Stomach (tissue), 4 donors: Measurements from ENCODE around the gene ZNF267.

Experiments used
- CTCF ChIP-seq, 7 experiments: fragments of 450-650 bp in 4 of 7; fragments of 200-600 bp in 3 of 7; sonication (generic) in 3 of 7; IDR thresholded peaks; one replicate each; pipeline ENCODE4 v1.5.1; 2016 to 2019; ENCODE audit warnings: antibody characterized with exemption in 7 of 7, control low read depth in 2 of 7, mild to moderate bottlenecking in 1 of 7
- EP300 ChIP-seq: sonication (generic); formaldehyde crosslinking; IDR thresholded peaks from one replicate; pipeline ENCODE4 v1.6.1; 2017; ENCODE audit warnings: antibody characterized with exemption
- POLR2A ChIP-seq, 4 donors: fragments of 450-650 bp; IDR thresholded peaks; one replicate each; pipeline ENCODE4 v1.6.1; 2016; ENCODE audit warnings: antibody characterized with exemption in 4 of 4, control low read depth in 2 of 4, mild to moderate bottlenecking in 1 of 4, moderate library complexity in 1 of 4
- POLR2AphosphoS5 ChIP-seq, 3 donors: sonication (generic); formaldehyde crosslinking; IDR thresholded peaks; one replicate each; pipeline ENCODE4 v1.6.1; 2016; ENCODE audit warnings: antibody characterized with exemption in 3 of 3

DNA sequence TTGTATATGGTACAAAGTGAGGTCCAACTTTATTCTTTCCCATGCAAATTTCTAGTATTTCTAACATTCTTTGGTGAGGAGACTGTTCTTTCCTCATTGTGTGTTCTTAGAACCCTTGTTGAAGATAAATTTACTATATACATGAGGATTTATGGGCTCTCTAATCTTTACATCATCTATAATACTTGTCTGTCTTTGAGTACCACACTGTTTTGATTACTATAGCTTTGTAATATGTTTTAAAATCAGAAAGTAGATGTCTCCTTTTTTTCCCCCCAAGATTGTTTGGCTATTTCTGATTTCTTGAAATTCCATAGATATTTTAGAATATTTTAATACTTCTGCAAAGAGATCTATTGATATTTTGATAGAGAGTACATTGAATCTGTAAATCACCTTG, 23.7 kb downstream of the ZNF267 start:
- TF ChIP-seq CTCF (IDR thresholded peaks at IDR 0.05) = no peak
- TF ChIP-seq POLR2A (IDR thresholded peaks at IDR 0.05) = no peak
- no peak for TF ChIP-seq EP300
- TF ChIP-seq POLR2AphosphoS5 (IDR thresholded peaks at IDR 0.05) = no peak
